Loucy (cell line): ENCODE data around the gene CD79A.

ENCODE experiments used
- H2AFZ ChIP-seq: fragments of 200-600 bp; sonication (generic); 2 replicates; pipeline ENCODE4 v1.6.0; 2016; ENCODE audit warnings: antibody characterized with exemption, mild to moderate bottlenecking, low read length, moderate library complexity
- H3F3A ChIP-seq: fragments of 200-600 bp; 2 replicates; pipeline ENCODE4 v1.6.0; 2016; ENCODE audit warnings: antibody characterized with exemption, low read depth, mild to moderate bottlenecking
- H3K27me3 ChIP-seq: fragments of 200-600 bp; sonication (generic); 2 replicates; pipeline ENCODE4 v1.6.1; 2014; ENCODE audit warnings: low read length, mild to moderate bottlenecking; ENCODE audit not compliant: insufficient read depth, poor library complexity, severe bottlenecking
- H3K36me3 ChIP-seq: fragments of 200-600 bp; sonication (generic); 2 replicates; pipeline ENCODE4 v1.6.1; 2016; ENCODE audit warnings: low read length; ENCODE audit not compliant: insufficient read depth
- H3K4me1 ChIP-seq: fragments of 200-600 bp; sonication (generic); 2 replicates; pipeline ENCODE4 v1.5.1; 2014; ENCODE audit warnings: low read length, mild to moderate bottlenecking; ENCODE audit not compliant: insufficient read depth, poor library complexity, severe bottlenecking
- H3K4me2 ChIP-seq: fragments of 200-600 bp; sonication (generic); 2 replicates; pipeline ENCODE4 v1.6.0; 2014; ENCODE audit warnings: antibody characterized with exemption, low read length, low read depth, mild to moderate bottlenecking; ENCODE audit not compliant: poor library complexity, severe bottlenecking
- H3K4me3 ChIP-seq: fragments of 200-600 bp; sonication (generic); 2 replicates; pipeline ENCODE4 v1.5.1; 2014; ENCODE audit warnings: low read length, mild to moderate bottlenecking, mixed read lengths; ENCODE audit not compliant: poor library complexity, severe bottlenecking
- H3K79me2 ChIP-seq: fragments of 200-600 bp; sonication (generic); 2 replicates; pipeline ENCODE4 v1.6.1; 2014; ENCODE audit warnings: low read length; ENCODE audit not compliant: insufficient read depth
- H3K9ac ChIP-seq: fragments of 200-600 bp; sonication (generic); 2 replicates; pipeline ENCODE4 v1.6.0; 2014; ENCODE audit warnings: mild to moderate bottlenecking, low read depth, low read length, moderate library complexity; ENCODE audit not compliant: poor library complexity, severe bottlenecking
- H3K9me2 ChIP-seq: fragments of 200-600 bp; sonication (generic); replicated peaks from 2 replicates; pipeline ENCODE4 v1.6.1; 2016; ENCODE audit warnings: low read depth, low read length, mixed read lengths
- H3K9me3 ChIP-seq: fragments of 200-600 bp; sonication (generic); 2 replicates; pipeline ENCODE4 v1.6.1; 2014; ENCODE audit warnings: mild to moderate bottlenecking, antibody characterized with exemption, low read length, low read depth; ENCODE audit not compliant: insufficient read depth
- H4K20me1 ChIP-seq: fragments of 200-600 bp; sonication (generic); 2 replicates; pipeline ENCODE4 v1.6.0; 2014; ENCODE audit warnings: antibody characterized with exemption, low read length, mild to moderate bottlenecking; ENCODE audit not compliant: insufficient read depth, poor library complexity, severe bottlenecking
- EZH2phosphoT487 ChIP-seq: fragments of 200-600 bp; IDR thresholded peaks from 2 replicates; pipeline ENCODE4 v1.6.1; 2018; ENCODE audit warnings: antibody characterized with exemption, mild to moderate bottlenecking, moderate library complexity, borderline replicate concordance
- TF ChIP-seq, protein P1 (sequence below): fragments of 200-600 bp; sonication (generic); conservative IDR thresholded peaks from 2 replicates; pipeline ENCODE4 v1.5.1; 2014; ENCODE audit warnings: mild to moderate bottlenecking, antibody characterized with exemption, low read length

Gene CD79A

DNA sequence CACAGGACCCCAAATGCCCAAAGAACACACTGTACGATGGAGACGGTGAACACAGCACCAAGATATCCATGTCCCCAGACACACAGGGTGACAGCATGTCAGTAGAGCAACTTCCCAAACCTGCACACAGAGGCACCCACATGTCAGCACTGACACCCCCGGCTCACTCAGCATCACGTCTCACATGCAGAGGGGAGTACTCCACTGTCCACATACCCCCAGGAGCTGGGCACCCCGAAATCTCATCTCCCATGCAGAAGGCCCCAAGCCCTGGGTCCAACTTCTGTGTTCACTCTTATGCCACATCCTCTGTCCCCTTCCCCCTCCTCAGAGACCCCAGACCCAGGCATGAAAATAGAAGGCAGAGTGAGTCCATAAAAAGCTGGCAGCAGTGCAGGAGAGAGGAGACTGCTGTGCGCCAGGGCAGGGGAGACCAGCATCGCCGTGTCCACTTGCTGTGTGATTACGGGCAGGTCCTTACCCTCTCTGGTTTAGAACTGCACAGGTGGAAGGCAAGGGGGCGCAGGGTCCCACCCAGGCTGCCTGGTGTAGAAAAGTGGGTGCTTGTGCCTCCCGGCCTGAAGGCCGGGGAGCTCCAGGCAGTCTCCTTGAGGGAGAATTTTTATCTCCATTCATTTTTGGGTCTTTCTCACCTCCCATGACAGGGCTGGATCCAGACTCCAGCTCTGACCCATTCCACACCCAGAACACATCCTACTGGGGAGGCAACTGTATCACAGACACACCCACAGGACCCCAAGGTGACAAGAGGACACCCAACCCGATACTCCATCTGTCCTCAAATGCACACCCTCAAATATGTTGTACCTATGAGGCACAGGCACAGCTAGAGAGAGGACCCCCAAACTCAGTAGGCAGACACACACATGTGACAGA is 34.2 kb downstream of the CD79A start:
- no peaks in the 10 kb centered on the region for H3K9me3 ChIP-seq
- no peaks in the 10 kb centered on the region for H4K20me1 ChIP-seq
- no peak overlapping the region for H3K4me3 ChIP-seq
- no peaks in the 10 kb centered on the region for H3K79me2 ChIP-seq
- no peak overlapping the region for H3K9ac ChIP-seq
- no peaks in the 10 kb centered on the region for H3K27me3 ChIP-seq
- H3F3A ChIP-seq = no peaks in the 10 kb centered on the region
- H3K4me2 ChIP-seq = no peak overlapping the region
- no peaks in the 10 kb centered on the region for H3K9me2 ChIP-seq
- peaks cover 7% of the 10 kb centered on the region; the same call in 1 of the 2 replicates for H3K36me3 ChIP-seq
- TF ChIP-seq, protein P1, sequence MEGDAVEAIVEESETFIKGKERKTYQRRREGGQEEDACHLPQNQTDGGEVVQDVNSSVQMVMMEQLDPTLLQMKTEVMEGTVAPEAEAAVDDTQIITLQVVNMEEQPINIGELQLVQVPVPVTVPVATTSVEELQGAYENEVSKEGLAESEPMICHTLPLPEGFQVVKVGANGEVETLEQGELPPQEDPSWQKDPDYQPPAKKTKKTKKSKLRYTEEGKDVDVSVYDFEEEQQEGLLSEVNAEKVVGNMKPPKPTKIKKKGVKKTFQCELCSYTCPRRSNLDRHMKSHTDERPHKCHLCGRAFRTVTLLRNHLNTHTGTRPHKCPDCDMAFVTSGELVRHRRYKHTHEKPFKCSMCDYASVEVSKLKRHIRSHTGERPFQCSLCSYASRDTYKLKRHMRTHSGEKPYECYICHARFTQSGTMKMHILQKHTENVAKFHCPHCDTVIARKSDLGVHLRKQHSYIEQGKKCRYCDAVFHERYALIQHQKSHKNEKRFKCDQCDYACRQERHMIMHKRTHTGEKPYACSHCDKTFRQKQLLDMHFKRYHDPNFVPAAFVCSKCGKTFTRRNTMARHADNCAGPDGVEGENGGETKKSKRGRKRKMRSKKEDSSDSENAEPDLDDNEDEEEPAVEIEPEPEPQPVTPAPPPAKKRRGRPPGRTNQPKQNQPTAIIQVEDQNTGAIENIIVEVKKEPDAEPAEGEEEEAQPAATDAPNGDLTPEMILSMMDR = no peak
- TF ChIP-seq EZH2phosphoT487 = no peak
- no peak overlapping the region for H2AFZ ChIP-seq
- H3K4me1 ChIP-seq = no peaks in the 10 kb centered on the region

DNA sequence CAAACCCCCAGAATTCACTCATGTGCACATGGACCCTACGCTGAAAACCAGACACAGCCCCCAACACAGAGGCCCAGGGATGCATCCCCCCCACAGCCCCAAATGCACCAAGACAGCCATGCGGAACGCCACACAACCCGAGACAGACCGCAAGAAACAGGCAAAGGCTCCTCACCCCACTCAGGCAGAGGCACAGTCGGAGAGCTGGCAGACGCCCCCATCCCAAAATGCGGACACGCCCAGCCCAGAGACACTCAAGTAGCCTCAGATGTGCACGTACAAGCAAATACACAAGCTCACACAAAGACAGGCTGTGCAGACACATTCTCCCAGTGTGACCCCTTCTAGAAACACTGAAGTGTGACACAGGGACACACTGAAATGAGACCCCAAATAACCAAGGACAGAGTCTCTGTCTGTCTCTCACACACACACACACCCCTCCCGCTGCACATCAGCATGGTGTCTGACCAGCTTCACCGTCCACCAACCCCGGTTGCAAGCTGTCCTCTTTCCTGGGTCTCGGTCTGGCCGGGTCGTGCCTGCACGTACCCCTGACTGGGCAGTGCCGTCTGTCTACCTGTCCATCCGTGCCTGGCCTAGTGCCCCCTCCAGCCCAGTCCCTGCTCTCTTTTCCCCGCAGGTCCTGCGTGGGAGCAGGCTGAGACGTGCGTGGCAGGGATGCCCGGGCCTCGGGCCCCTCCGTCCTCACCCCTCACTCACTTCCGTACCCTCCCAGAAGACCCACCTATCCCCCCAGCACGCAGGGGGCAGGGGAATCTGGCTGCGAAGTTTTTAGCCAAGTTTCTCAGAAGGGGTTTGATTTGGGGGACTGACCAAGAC is 35.0 kb downstream of the CD79A start:
- no peak overlapping the region for H3K9ac ChIP-seq
- H3K36me3 ChIP-seq = no peaks in the 10 kb centered on the region; the same call in 1 of the 2 replicates
- H3K9me2 ChIP-seq = no peaks in the 10 kb centered on the region
- no peaks in the 10 kb centered on the region for H3K27me3 ChIP-seq
- H3K4me2 ChIP-seq = no peak overlapping the region
- H4K20me1 ChIP-seq = no peaks in the 10 kb centered on the region
- no peaks in the 10 kb centered on the region for H3K79me2 ChIP-seq
- H2AFZ ChIP-seq = no peak overlapping the region
- no peaks in the 10 kb centered on the region for H3K4me1 ChIP-seq
- H3K9me3 ChIP-seq = no peaks in the 10 kb centered on the region
- TF ChIP-seq, protein P1 = no peak
- no peak for TF ChIP-seq EZH2phosphoT487
- no peaks in the 10 kb centered on the region for H3F3A ChIP-seq
- no peak overlapping the region for H3K4me3 ChIP-seq

- Histone ChIP-seq H3K27me3 (no peaks in the 10 kb centered on the region), H3K9ac (no peak overlapping the region), H3K9me2 (no peaks in the 10 kb centered on the region), H3K4me2 (no peak overlapping the region), H3F3A (no peaks in the 10 kb centered on the region), H3K36me3 (no peaks in the 10 kb centered on the region; the same call in 1 of the 2 replicates), H3K4me3 (no peak overlapping the region), H4K20me1 (no peaks in the 10 kb centered on the region), H3K4me1 (no peaks in the 10 kb centered on the region), H3K9me3 (no peaks in the 10 kb centered on the region), H2AFZ (no peak overlapping the region), H3K79me2 (no peaks in the 10 kb centered on the region)
- TF ChIP-seq, protein P1 = no peak
- TF ChIP-seq EZH2phosphoT487 = no peak
Measured at GRCh38 chr19:41912899-41913537, 35.9 kb downstream of the CD79A start.
